ENCODE data around the gene AGPAT4. TPM values are rescaled to one million over a fixed set of nuclear protein-coding genes. Genes with fewer than 3 reads are reported as not detected.

Gene AGPAT4
- total RNA-seq, 1 experiment from 2014 or later: 22.0 TPM

GRCh38 chr6:161130541-161130940, 143.3 kb downstream of the AGPAT4 start:
- no peak overlapping the region for H2BK5ac ChIP-seq (ENCODE audit: insufficient read length, low read length)
- no peaks in the 10 kb centered on the region for H4K20me1 ChIP-seq (ENCODE audit: control insufficient read depth, insufficient read depth, insufficient read length)
- Mint-ChIP-seq H3K4me3 (no peak overlapping the region), H3K27me3 (ENCODE audit: low read depth) (no peaks in the 10 kb centered on the region; the same call in none of the 2 replicates), H3K36me3 (ENCODE audit: insufficient read depth in 1 of 3, low read depth in 3 of 3) (peaks cover 58 to 92% (median 82%) of the 10 kb centered on the region in 3 experiments), H3K27ac (no peak overlapping the region; a peak in 1 of 7 replicates), H3K9me3 (peaks cover 39 to 46% of the 10 kb centered on the region in 2 experiments), H3K4me1 (no peaks in the 10 kb centered on the region)
- no CpG with 5 or more reads among the region's 7 CpGs for WGBS (ENCODE audit: extremely low coverage, insufficient read length, low lambda C conversion rate)
- H3K4ac ChIP-seq (ENCODE audit: low read depth, low read length): no peak overlapping the region
- no peak overlapping the region for H4K91ac ChIP-seq (ENCODE audit: insufficient read length, low read depth, low read length)
- no peak overlapping the region for H2AFZ ChIP-seq (ENCODE audit: low read length)
- H2BK12ac ChIP-seq (ENCODE audit: insufficient read length, low read depth, low read length): no peak overlapping the region
- no peaks in the 10 kb centered on the region for H3K79me1 ChIP-seq (ENCODE audit: insufficient read depth, low read depth, low read length, poor library complexity, severe bottlenecking)
- no peak overlapping the region for H2BK15ac ChIP-seq (ENCODE audit: low read depth, low read length)
- H3K14ac ChIP-seq (ENCODE audit: insufficient read depth, low read length): no peak overlapping the region
- no peaks in the 10 kb centered on the region for H3K9me3 ChIP-seq (ENCODE audit: control insufficient read depth, low read depth, low read length)
- no peak overlapping the region for H3K9ac ChIP-seq (ENCODE audit: extremely low read depth, insufficient read length, low read length)
- H2BK20ac ChIP-seq (ENCODE audit: low read depth, low read length, poor library complexity, severe bottlenecking): no peak overlapping the region
- H2BK120ac ChIP-seq (ENCODE audit: low read depth, low read length, poor library complexity, severe bottlenecking): no peak overlapping the region
- no peaks in the 10 kb centered on the region for H3K23me2 ChIP-seq (ENCODE audit: insufficient read length, low read depth, low read length, poor library complexity, severe bottlenecking)
- no peak overlapping the region for H3T11ph ChIP-seq (ENCODE audit: low read length)
- no peak overlapping the region for H3K27ac ChIP-seq (ENCODE audit: insufficient read length, low read depth, low read length)
- no peak for TF ChIP-seq CTCF (conservative IDR thresholded peaks at IDR 0.05)
- H4K5ac ChIP-seq (ENCODE audit: insufficient read length, low read depth, low read length): no peak overlapping the region
- H3K56ac ChIP-seq (ENCODE audit: insufficient read length, low read depth, low read length): no peak overlapping the region
- no peaks in the 10 kb centered on the region for H3K27me3 ChIP-seq (ENCODE audit: insufficient read depth, low read length)
- no peak overlapping the region for H3K4me2 ChIP-seq (ENCODE audit: insufficient read depth, insufficient read length, low read length)
- H3K23ac ChIP-seq (ENCODE audit: insufficient read length, low read depth, low read length): no peak overlapping the region
- no peak overlapping the region for H2AK5ac ChIP-seq (ENCODE audit: insufficient read length, low read length)
- no peak overlapping the region for H4K8ac ChIP-seq (replicated peaks; ENCODE audit: insufficient read length, low read depth, low read length)
- no peaks in the 10 kb centered on the region for H3K79me2 ChIP-seq (ENCODE audit: insufficient read depth, low read length)
- no peak overlapping the region for H3K18ac ChIP-seq (ENCODE audit: insufficient read length, low read depth, low read length)
- no peak for DNase-seq
- no peaks in the 10 kb centered on the region for H3K4me1 ChIP-seq (ENCODE audit: insufficient read depth, low read length)
